Retinal pigment epithelial cell (primary cell): ENCODE data around the gene FARSA.
"Not testable (repeated sequence)": the region's sequence is repeated elsewhere in the genome, so short reads cannot be mapped to it uniquely, and the experiment has no call there.

Source experiments
- DNase-seq: peaks from one replicate; pipeline ENCODE4 v3.0.0-alpha.2; 2010; ENCODE audit warnings: low read depth
- H3K4me3 ChIP-seq: 2 replicates; pipeline ENCODE4 v1.5.1; 2011; ENCODE audit warnings: mild to moderate bottlenecking, low read length, control low read depth, moderate library complexity
- CTCF ChIP-seq: conservative IDR thresholded peaks from 2 replicates; pipeline ENCODE4 v1.5.1; 2011; ENCODE audit warnings: low read depth, low read length, control low read depth, inconsistent platforms

Gene FARSA

GRCh38 chr19:12930002-12930645, 3.4 kb downstream of the FARSA start:
- no peak overlapping the region for H3K4me3 ChIP-seq
- TF ChIP-seq CTCF: no peak
- DNase-seq: no peak

DNA sequence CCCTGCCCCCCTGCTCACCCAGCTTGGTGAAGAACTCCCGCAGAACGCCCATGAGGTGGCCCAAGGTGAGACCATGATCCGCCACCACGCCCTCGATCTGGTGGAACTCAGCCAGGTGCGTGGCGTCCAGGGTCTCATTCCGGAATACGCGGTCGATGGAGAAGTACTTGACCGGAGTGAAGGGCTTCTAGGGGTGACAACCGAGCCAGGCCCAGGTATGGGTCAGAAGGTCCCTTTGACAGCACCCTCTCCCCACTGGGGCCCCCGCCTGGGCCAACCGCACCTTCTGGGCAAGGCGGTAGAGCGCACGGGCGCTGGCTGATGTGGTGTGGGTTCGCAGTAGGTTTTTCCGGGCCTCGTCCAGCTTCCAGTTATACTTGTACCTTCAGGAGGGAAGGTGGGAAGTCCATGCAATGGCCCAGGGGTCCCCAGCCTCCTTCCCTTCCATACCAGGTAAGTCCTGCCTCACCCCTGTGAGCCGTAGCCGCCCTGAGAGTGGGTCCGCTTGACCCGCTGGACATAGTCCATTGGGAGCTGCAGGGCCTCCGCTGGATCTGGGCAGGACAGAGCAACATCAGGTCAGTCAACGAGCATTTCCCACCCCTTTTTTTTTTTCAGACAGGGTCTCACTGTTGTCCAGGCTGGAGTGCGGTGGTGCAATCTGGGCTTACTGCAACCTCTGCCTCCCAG, 8.7 kb downstream of the FARSA start:
- no peak overlapping the region for H3K4me3 ChIP-seq
- DNase-seq: no peak
- TF ChIP-seq CTCF: no peak

GRCh38 chr19:12922959-12923358, 10.6 kb downstream of the FARSA start:
- no peak overlapping the region for H3K4me3 ChIP-seq
- no peak for TF ChIP-seq CTCF
- DNase-seq: no peak

DNA sequence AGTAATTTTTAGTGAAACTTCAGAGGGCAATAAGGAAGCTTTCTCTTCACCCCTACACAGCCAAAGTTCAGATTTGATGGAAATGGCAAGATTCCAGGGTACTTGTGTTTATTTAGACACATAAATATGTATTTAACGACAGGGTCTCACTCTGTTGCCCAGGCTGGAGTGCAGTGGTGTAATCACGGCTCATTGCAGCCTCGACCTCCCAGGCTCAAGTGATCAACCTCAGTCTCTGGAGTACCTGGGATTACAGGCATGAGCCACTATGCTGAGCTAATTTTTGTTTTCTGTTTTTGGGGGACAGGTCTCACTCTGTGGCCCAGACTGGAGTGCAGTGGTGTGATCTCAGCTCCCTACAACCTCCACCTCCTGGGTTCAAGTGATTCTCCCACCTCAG, 12.5 kb downstream of the FARSA start:
- no peak for DNase-seq
- TF ChIP-seq CTCF: no peak
- H3K4me3 ChIP-seq: no peak overlapping the region

- no peak for DNase-seq
- TF ChIP-seq CTCF: no peak
- no peak overlapping the region for H3K4me3 ChIP-seq
Observed at GRCh38 chr19:12918253-12918652, 15.3 kb downstream of the FARSA start.

- not testable (repeated sequence) for H3K4me3 ChIP-seq, DNase-seq
Observed at GRCh38 chr19:12915860-12916259, 17.7 kb downstream of the FARSA start.

- no peak for DNase-seq
Observed at GRCh38 chr19:12913851-12914690, 19.4 kb downstream of the FARSA start.

More at GRCh38 chr19:12913851-12914690, 19.4 kb downstream of the FARSA start:
- no peak overlapping the region for H3K4me3 ChIP-seq
- no peak for TF ChIP-seq CTCF
